Type B pancreatic cell (in vitro differentiated cells): ENCODE data around the gene SZT2. TPM values are rescaled to one million over a fixed set of nuclear protein-coding genes. Genes with fewer than 3 reads are reported as not detected.
"Not testable (repeated sequence)": the region's sequence is repeated elsewhere in the genome, so short reads cannot be mapped to it uniquely, and the experiment has no call there.

ENCODE experiments used
- DNase-seq: peaks from one replicate; pipeline ENCODE4 v3.0.0; 2021; ENCODE audit warnings: mixed read lengths; ENCODE audit not compliant: unreplicated experiment; ENCODE audit errors: extremely low spot score
- H3K27ac Mint-ChIP-seq: 2 replicates; pipeline ENCODE4 v1.8.0; 2021; ENCODE audit warnings: mild to moderate bottlenecking, mixed read lengths
- H3K27me3 Mint-ChIP-seq: 2 replicates; pipeline ENCODE4 v1.8.0; 2021; ENCODE audit warnings: mixed read lengths
- H3K36me3 Mint-ChIP-seq: 2 replicates; pipeline ENCODE4 v1.8.0; 2021; ENCODE audit warnings: mixed read lengths
- H3K4me1 Mint-ChIP-seq: one replicate; pipeline ENCODE4 v1.8.0; 2021; ENCODE audit warnings: mixed read lengths; ENCODE audit not compliant: unreplicated experiment
- H3K4me3 Mint-ChIP-seq: 2 replicates; pipeline ENCODE4 v1.8.0; 2021; ENCODE audit warnings: mild to moderate bottlenecking, mixed read lengths
- H3K9me3 Mint-ChIP-seq: 2 replicates; pipeline ENCODE4 v1.8.0; 2021; ENCODE audit warnings: mixed read lengths
- CTCF ChIP-seq: fragments of 200-600 bp; sonication (generic); conservative IDR thresholded peaks from 2 replicates; pipeline ENCODE4 v1.5.0; 2021; ENCODE audit warnings: antibody characterized with exemption, mild to moderate bottlenecking
- total RNA-seq: library from RNA; stranded (reverse); gene quantifications from 2 replicates; pipeline ENCODE4 v1.2.1, GENCODE V29; 2021; ENCODE audit warnings: low replicate concordance

The SZT2 gene
- total RNA-seq, 1 donor from 2014 or later, result 65.7 TPM

- peaks cover 19% of the 10 kb centered on the region for H3K27me3 Mint-ChIP-seq
- peak overlapping the region; percentile 95 for H3K27ac Mint-ChIP-seq
- peak overlapping the region; percentile 95 for H3K4me3 Mint-ChIP-seq
- peak; percentile 69 for DNase-seq
- peaks cover 20% of the 10 kb centered on the region for H3K4me1 Mint-ChIP-seq
- peaks cover 21% of the 10 kb centered on the region for H3K36me3 Mint-ChIP-seq
- H3K9me3 Mint-ChIP-seq, result peaks cover 4% of the 10 kb centered on the region
- TF ChIP-seq CTCF, result peak; percentile 38
Observed at GRCh38 chr1:43454270-43455011, 64.7 kb downstream of the SZT2 start.

- Mint-ChIP-seq H3K27me3 (peaks cover 19% of the 10 kb centered on the region), H3K36me3 (peaks cover 21% of the 10 kb centered on the region), H3K9me3 (peaks cover 4% of the 10 kb centered on the region), H3K27ac (no peak overlapping the region), H3K4me1 (peaks cover 20% of the 10 kb centered on the region), H3K4me3 (peak overlapping the region; percentile 71)
- no peak for TF ChIP-seq CTCF
- no peak for DNase-seq
Observed at GRCh38 chr1:43455213-43455889, 65.7 kb downstream of the SZT2 start.

GRCh38 chr1:43458379-43458778 is 68.7 kb downstream of the SZT2 start:
- H3K27me3 Mint-ChIP-seq, result peaks cover 19% of the 10 kb centered on the region
- H3K4me3 Mint-ChIP-seq, H3K36me3 Mint-ChIP-seq, DNase-seq, H3K9me3 Mint-ChIP-seq, H3K27ac Mint-ChIP-seq: not testable (repeated sequence)
- H3K4me1 Mint-ChIP-seq, result peaks cover 10% of the 10 kb centered on the region

- peaks cover 16% of the 10 kb centered on the region for H3K27me3 Mint-ChIP-seq
- H3K27ac Mint-ChIP-seq, result no peak overlapping the region
- DNase-seq, result no peak
- no peaks in the 10 kb centered on the region for H3K36me3 Mint-ChIP-seq
- peaks cover 10% of the 10 kb centered on the region for H3K4me1 Mint-ChIP-seq
- no peak for TF ChIP-seq CTCF
- H3K9me3 Mint-ChIP-seq, result no peaks in the 10 kb centered on the region
- no peak overlapping the region for H3K4me3 Mint-ChIP-seq
Observed at GRCh38 chr1:43460988-43461693, 71.4 kb downstream of the SZT2 start.

GRCh38 chr1:43463479-43463878 is 73.8 kb downstream of the SZT2 start:
- H3K27me3 Mint-ChIP-seq, result peaks cover 4% of the 10 kb centered on the region
- no peak overlapping the region for H3K4me3 Mint-ChIP-seq
- H3K27ac Mint-ChIP-seq, result no peak overlapping the region
- H3K4me1 Mint-ChIP-seq, result peaks cover 14% of the 10 kb centered on the region
- no peak for TF ChIP-seq CTCF
- no peaks in the 10 kb centered on the region for H3K9me3 Mint-ChIP-seq
- H3K36me3 Mint-ChIP-seq, result no peaks in the 10 kb centered on the region
- no peak for DNase-seq
